ENCODE data around the gene HPCAL1. TPM values are rescaled to one million over a fixed set of nuclear protein-coding genes. Genes with fewer than 3 reads are reported as not detected.

HPCAL1 gene
- total RNA-seq, 3 donors from 2014 or later, result 42.0 to 98.1 (median 47.7) TPM

DNA sequence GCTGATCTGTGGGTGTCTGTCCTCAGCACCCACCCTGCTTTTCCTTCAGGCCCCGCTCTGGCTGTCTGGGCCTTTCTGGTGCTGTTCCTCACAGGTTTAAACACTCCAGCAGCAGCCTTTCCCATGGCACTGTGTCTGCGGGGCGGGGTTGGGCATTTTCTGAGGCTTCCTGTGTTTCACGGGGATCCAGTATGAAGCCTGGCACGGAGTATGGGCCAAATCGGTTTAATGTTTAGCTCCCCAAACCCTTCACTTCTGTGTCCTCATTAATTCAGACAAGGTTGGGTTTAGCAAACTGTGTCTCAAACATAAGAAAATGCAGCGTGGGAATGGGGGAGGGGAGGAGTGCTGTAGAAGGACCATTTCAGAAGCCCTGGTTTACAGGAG lies 44.9 kb downstream of the HPCAL1 start:
- H3K4me3 ChIP-seq, result no peak overlapping the region
- H3K4me1 ChIP-seq (ENCODE audit: low read depth), result peaks cover 6% of the 10 kb centered on the region
- TF ChIP-seq, protein P1, sequence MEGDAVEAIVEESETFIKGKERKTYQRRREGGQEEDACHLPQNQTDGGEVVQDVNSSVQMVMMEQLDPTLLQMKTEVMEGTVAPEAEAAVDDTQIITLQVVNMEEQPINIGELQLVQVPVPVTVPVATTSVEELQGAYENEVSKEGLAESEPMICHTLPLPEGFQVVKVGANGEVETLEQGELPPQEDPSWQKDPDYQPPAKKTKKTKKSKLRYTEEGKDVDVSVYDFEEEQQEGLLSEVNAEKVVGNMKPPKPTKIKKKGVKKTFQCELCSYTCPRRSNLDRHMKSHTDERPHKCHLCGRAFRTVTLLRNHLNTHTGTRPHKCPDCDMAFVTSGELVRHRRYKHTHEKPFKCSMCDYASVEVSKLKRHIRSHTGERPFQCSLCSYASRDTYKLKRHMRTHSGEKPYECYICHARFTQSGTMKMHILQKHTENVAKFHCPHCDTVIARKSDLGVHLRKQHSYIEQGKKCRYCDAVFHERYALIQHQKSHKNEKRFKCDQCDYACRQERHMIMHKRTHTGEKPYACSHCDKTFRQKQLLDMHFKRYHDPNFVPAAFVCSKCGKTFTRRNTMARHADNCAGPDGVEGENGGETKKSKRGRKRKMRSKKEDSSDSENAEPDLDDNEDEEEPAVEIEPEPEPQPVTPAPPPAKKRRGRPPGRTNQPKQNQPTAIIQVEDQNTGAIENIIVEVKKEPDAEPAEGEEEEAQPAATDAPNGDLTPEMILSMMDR (IDR thresholded peaks at IDR 0.05), result no peak
- H3K36me3 ChIP-seq (ENCODE audit: low read depth), result no peaks in the 10 kb centered on the region
- DNase-seq (no peak), ATAC-seq (peak; percentile 41)
- no peaks in the 10 kb centered on the region for H3K9me3 ChIP-seq
- intact Hi-C loops (cut with DNase I, micrococcal nuclease), result no loop called here

- no peaks in the 10 kb centered on the region for H3K36me3 ChIP-seq (ENCODE audit: low read depth)
- no peak for DNase-seq
- no peak overlapping the region for H3K4me3 ChIP-seq
- TF ChIP-seq, protein P1 (IDR thresholded peaks at IDR 0.05), result no peak
- H3K4me1 ChIP-seq (ENCODE audit: low read depth), result peaks cover 6% of the 10 kb centered on the region
- no peak for ATAC-seq
- intact Hi-C loops (cut with DNase I, micrococcal nuclease), result no loop called here
- H3K9me3 ChIP-seq, result no peaks in the 10 kb centered on the region
These were observed 46.2 kb downstream of the HPCAL1 start for GRCh38 chr2:10348891-10349290.

GRCh38 chr2:10350761-10351160 lies 48.1 kb downstream of the HPCAL1 start:
- Histone ChIP-seq H3K36me3 (ENCODE audit: low read depth) (no peaks in the 10 kb centered on the region), H3K4me3 (no peak overlapping the region), H3K4me1 (ENCODE audit: low read depth) (peaks cover 6% of the 10 kb centered on the region), H3K9me3 (no peaks in the 10 kb centered on the region)
- DNase-seq, result no peak
- intact Hi-C loops (cut with DNase I, micrococcal nuclease), result no loop called here
- peak; percentile 11 for ATAC-seq
- TF ChIP-seq, protein P1 (IDR thresholded peaks at IDR 0.05), result no peak

GRCh38 chr2:10352361-10352760 lies 49.7 kb downstream of the HPCAL1 start:
- no peaks in the 10 kb centered on the region for H3K9me3 ChIP-seq
- no peak for ATAC-seq
- H3K4me3 ChIP-seq, result no peak overlapping the region
- intact Hi-C loops (cut with DNase I, micrococcal nuclease), result no loop called here
- TF ChIP-seq, protein P1 (IDR thresholded peaks at IDR 0.05), result no peak
- DNase-seq, result peak in 1 of 3 donors; percentile 19
- H3K36me3 ChIP-seq (ENCODE audit: low read depth), result no peaks in the 10 kb centered on the region
- H3K4me1 ChIP-seq (ENCODE audit: low read depth), result peaks cover 1% of the 10 kb centered on the region

GRCh38 chr2:10352972-10353371 lies 50.3 kb downstream of the HPCAL1 start:
- intact Hi-C loops (cut with DNase I, micrococcal nuclease), result no loop called here

More at GRCh38 chr2:10352972-10353371, 50.3 kb downstream of the HPCAL1 start:
- Histone ChIP-seq H3K9me3 (no peaks in the 10 kb centered on the region), H3K4me3 (no peak overlapping the region), H3K4me1 (ENCODE audit: low read depth) (no peaks in the 10 kb centered on the region), H3K36me3 (ENCODE audit: low read depth) (no peaks in the 10 kb centered on the region)
- TF ChIP-seq, protein P1 (IDR thresholded peaks at IDR 0.05), result no peak
- no peak for ATAC-seq
- DNase-seq, result no peak
